GM21737 (cell line): ENCODE measurements around the gene FBXO31.

Source experiments
- ATAC-seq: cut with Tn5 transposase; IDR thresholded peaks from one replicate; pipeline ENCODE4 v1.9.1; 2021; ENCODE audit warnings: mild to moderate bottlenecking, moderate library complexity; ENCODE audit not compliant: unreplicated experiment

Gene FBXO31

DNA sequence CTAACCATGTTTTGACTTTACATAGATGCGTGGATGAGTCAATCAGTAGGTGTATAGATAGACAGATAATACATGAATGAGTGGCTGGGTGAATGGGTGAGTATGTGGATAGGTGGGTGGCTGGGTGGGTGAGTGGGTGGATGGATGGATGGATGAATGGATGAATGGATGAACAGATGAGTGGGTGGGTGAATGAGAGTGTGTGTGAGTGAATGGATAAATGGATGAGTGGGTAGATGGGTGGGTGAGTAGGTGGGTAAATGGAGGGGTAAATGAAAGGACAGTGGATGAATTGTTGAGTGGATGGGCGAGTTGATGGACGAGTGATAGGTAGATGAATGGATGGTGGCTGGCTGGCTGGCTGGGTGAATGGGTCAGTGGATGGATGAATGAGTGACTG lies 89.6 kb downstream of the FBXO31 start:
- no peak for ATAC-seq

DNA sequence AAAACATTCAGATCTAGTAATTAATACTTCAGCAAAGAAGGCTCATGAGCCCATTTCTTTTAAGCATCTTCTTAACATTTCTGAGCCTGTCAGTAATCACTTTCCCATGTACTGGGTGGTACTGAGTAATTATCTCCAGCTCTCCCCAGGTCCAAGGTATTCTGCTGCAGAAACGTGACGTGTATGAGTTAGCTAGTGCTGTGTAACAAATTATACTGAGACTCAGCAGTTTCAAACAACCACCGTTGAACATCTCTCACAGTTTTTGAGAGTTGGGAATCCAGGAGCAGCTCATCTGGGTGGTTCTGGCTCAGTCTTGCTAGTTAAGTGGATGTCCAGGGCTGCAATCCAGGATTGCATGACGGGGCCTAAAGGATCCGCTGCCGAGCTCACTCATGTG lies 91.6 kb downstream of the FBXO31 start:
- no peak for ATAC-seq

DNA sequence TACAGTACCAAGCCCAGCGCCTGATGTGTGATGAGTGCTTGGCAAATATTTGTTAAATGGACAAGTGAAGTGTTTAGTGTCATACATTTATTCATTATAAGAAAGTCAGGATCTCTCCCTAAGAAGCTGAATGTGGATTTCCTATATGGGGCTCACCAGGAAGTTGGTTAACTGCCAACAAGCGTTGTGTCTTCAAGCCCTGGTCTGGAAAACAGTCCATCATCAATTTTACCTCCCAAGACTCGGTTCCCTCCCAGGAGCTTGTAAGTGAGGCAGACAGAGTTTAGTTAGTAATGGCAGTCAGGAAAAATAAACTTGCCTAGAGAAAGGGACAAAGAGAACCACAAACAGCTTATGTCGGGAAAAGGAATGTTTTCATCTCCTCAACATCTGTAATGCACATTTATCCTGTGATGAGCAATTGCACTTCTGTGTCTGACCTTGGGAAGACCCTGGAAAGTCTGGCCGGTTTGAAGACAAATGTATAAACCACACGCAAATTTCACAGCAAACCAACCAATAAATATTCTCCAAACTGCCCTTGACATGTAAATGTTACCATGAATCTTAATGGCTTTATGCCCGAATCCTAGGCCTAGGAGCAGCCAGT lies 94.7 kb downstream of the FBXO31 start:
- ATAC-seq = no peak

DNA sequence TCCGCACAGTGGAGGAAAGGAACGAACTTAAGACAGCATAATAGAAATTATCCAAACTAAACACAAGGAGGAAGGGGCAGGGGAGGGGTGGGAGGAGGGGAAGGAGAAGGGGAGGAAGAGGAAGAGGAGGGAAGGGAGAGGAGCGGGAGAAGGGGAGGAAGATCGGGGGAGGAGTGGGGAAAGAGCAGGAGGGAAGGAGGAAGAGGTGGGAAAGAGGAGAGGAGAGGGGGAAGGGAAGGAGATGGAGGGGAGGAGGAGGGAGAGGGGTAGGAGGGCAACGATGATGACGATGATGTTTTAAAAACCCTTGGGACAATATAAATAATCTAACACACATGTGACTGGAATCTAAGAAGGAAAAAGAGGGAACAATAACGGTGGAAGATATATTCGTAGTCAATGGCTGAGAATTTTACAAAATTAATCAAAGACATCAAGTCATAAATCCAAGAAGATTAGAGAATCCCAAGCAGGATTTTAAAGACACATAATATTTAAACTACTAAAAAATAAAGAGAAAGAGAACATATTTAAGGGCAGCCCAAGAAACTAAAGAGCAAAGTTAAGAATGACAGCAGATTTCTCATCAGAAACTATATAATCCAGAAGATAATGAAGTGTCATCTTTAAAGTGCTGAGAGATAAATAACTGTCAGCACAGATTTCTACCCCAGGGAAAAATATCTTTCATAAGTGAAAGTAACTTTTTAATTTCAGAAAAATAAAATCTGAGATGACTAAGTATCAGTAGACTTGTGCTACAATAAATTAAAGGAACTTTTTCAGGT lies 96.5 kb downstream of the FBXO31 start:
- no peak for ATAC-seq

DNA sequence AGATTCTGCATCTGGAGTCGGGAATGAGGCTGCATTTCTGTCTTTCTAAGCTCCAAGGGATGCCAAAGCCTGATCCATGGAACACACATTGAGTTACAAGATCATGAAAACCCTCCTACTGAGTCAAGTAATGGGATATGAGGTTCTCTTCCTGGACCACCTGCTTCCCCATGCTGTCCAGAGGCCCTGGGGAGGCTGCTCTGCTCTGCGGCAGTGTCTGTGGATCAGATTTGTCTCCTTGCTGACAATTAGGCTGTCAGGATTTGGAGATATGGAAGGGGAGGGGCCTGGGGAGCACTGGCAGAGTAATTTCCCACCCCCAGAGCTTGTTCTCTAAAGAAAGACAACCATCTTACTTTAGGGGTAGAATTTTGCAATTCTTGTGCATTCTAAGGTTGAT lies 99.4 kb downstream of the FBXO31 start:
- no peak for ATAC-seq

DNA sequence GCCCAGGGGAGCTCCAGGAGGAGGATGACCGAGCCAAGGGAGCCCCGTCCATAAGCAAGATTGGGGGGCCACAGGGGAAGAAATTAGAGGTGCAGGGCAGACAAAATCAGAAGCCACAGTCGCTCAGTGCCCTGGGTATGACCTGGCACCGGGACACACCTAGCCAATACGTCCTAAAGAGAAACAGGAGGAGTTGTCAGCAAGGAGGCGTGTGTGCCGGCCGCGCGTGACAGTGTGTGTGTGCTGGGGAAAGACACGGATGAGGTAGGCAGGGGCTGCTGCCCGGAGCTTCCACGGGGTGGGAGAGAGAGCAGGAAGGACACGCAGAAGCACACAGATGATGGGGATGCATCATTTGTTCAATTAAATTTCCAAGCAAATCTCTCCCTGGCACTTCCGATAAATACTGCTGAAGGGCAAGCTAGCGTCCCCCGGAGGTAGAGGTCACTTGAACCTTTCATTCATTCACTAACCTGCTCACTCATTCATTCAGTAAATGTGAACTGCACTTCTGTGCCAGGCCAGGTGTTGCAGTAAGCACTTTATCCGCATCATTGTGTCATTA lies 104.4 kb downstream of the FBXO31 start:
- no peak for ATAC-seq

DNA sequence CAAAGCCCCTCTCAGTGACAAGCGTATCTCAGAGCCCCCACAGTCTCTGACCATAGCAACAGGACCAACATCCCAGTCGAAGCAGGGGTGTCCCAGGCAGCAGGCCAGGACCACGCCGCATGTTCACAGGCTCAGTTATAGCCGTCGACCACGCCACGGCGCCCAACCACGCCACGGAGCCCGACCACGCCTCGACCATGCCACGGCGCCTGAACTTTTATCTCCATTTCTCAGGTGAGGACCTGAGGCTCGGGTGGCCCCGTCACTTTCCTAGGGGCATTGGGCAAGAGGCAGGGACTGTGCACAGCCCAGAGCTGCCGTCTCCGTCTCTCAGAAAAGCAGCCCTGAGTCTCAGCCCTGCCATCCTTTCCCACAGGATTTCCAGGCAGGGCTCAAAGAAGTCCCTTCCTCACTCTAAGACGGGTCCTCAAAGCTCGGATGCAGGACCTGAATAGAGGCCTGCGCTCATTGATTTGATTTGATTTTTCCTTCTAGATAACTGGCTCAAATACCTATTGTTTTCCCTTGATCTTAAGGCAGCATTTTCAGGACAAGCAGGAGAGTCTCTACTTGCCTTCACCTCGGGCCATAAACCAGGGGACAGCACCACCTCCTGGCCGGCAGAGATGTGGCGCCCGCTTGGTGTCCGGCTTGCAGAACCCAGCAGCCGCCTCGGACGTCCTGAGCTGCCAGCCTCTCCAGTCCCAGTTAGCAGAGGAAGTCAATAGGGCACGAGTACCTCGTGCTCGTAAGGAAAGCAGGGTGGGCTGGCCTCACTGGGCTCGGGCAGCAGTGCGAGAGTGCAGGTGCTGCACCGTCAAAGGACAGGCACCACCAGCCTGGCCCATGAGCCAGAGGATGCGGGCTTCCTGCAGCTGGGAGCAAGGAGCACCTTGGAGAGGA lies 105.1 kb downstream of the FBXO31 start:
- no peak for ATAC-seq
